Colonic mucosa (tissue), 4 donors: Measurements from ENCODE around the gene GLIS2. TPM values are rescaled to one million over a fixed set of nuclear protein-coding genes. Genes with fewer than 3 reads are reported as not detected.

ENCODE experiments used
- DNase-seq: peaks from one replicate; pipeline ENCODE4 v3.0.0-alpha.2; 2020
- H3K27ac ChIP-seq: fragments of 200-600 bp; one replicate; pipeline ENCODE4 v1.8.0; 2021
- H3K27me3 ChIP-seq: fragments of 200-600 bp; one replicate; pipeline ENCODE4 v1.8.0; 2021
- H3K36me3 ChIP-seq: fragments of 200-600 bp; one replicate; pipeline ENCODE4 v1.8.0; 2021
- H3K4me1 ChIP-seq: fragments of 200-600 bp; one replicate; pipeline ENCODE4 v1.8.0; 2021; ENCODE audit warnings: mild to moderate bottlenecking
- H3K4me3 ChIP-seq: fragments of 200-600 bp; one replicate; pipeline ENCODE4 v1.8.0; 2021
- H3K9ac ChIP-seq, 2 donors: one replicate each; pipeline ENCODE4 v1.7.0; 2013; ENCODE audit warnings: control low read depth in 2 of 2, low read depth in 2 of 2, low read length in 2 of 2
- H3K9me3 ChIP-seq: fragments of 200-600 bp; one replicate; pipeline ENCODE4 v1.8.0; 2021
- intact Hi-C: fragments of 100-400 bp; cut with DNase I; formaldehyde crosslinking; loops from one replicate; pipeline ENCODE4 v1.14.1; 2022
- total RNA-seq, 2 donors: library from RNA; stranded (reverse); fragmentation: NEBNext Ultra II Directional in 1 of 2; extraction: Animal tissue kit (Norgen Biotek cat#: 25700) in 1 of 2; gene quantifications; one replicate each; pipeline ENCODE4 v1.2.1, GENCODE V29; 2021
- TF ChIP-seq, protein P1 (sequence below): fragments of 200-600 bp; IDR thresholded peaks from one replicate; pipeline ENCODE4 v1.8.0; 2022; ENCODE audit warnings: antibody characterized with exemption, mild to moderate bottlenecking
- donor health status: healthy.
- donor health status: DM: no; HTN: no; CAD: no.
- donor health status: DM: no; HTN: no; CAD: no.

Gene GLIS2
- total RNA-seq, 2 donors from 2014 or later: 0.89 to 4.1 TPM

DNA sequence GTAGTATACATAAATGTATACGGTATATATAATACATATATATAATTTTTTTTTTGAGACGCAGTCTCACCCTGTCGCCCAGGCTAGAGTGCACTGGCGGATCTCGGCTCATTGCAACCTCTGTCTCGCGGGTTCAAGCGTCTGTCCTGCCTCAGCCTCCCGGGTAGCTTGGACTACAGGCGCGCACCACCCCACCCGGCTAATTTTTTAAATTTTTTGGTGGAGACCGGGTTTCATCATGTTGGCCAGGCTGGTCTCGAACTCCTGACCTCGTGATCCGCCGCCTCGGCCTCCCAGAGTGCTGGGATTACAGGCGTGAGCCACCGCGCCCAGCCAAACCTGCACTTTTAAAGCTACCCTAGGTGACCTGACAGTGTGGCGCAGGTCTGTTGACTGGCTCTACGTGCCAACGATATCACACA is 34.5 kb downstream of the GLIS2 start:
- no peak for DNase-seq
- Histone ChIP-seq H3K27me3 (no peaks in the 10 kb centered on the region), H3K36me3 (no peaks in the 10 kb centered on the region), H3K4me3 (peak overlapping the region; percentile 85), H3K9ac (peak overlapping the region; percentile 82 to 96), H3K9me3 (no peaks in the 10 kb centered on the region), H3K4me1 (peaks cover 8% of the 10 kb centered on the region), H3K27ac (peak overlapping the region; percentile 85)
- intact Hi-C loops: no loop called here
- TF ChIP-seq, protein P1, sequence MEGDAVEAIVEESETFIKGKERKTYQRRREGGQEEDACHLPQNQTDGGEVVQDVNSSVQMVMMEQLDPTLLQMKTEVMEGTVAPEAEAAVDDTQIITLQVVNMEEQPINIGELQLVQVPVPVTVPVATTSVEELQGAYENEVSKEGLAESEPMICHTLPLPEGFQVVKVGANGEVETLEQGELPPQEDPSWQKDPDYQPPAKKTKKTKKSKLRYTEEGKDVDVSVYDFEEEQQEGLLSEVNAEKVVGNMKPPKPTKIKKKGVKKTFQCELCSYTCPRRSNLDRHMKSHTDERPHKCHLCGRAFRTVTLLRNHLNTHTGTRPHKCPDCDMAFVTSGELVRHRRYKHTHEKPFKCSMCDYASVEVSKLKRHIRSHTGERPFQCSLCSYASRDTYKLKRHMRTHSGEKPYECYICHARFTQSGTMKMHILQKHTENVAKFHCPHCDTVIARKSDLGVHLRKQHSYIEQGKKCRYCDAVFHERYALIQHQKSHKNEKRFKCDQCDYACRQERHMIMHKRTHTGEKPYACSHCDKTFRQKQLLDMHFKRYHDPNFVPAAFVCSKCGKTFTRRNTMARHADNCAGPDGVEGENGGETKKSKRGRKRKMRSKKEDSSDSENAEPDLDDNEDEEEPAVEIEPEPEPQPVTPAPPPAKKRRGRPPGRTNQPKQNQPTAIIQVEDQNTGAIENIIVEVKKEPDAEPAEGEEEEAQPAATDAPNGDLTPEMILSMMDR: no peak

DNA sequence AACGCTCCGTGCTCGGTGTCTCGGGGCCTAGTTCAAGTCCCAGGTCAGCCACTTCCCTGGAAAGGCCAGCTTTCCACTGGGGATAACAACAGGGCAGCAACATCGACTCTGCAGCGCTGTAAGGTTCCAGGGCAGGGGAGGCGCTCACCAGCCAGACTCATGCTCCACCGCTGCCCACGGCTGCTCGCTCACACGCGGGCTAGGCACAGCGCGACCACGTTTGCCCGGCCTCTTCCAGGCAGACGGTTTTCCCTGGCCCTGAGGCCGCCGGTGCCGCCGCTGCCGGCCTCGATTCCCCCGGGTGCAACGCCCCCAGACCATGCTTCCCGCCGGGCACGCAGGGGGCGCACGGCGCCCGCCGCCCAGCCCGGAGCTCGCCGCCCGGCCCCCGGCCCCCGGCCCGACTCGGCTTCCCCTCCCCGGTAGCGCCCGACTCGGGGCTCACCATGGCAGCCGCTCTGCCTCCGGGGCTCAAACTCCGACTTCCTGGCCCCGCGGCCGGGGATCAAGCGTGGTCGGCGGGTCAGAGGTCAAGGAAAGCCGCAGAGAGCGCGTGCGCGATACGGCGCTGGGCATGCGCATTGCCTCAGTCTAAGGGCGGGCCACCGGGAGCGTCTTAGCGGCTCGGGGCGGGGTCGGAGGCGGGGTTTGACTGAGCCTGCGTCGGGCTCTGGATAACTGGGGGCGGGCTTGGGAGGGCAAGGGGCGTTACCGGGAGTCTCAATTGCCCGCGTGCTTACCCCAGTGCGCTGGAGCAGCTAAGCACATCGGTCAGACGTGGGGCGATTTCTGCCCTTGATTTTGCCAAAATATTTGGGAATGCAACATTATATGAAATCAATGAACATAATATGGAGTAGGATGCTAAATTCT is 35.2 kb downstream of the GLIS2 start, which contains the start of gene PAM16:
TSS of gene PAM16 (minus strand) at position 535 of the 873 bp plus-strand sequence. CDS start at position 448, 87 bp downstream.
- TF ChIP-seq, protein P1: no peak
- DNase-seq: peak; percentile 98
- peaks cover 8% of the 10 kb centered on the region for H3K4me1 ChIP-seq
- peak within 1 kb of the TSS; percentile 82 to 96 for H3K9ac ChIP-seq
- peak within 1 kb of the TSS; percentile 85 for H3K27ac ChIP-seq
- intact Hi-C loops: no loop called here
- no peaks in the 10 kb centered on the region for H3K36me3 ChIP-seq
- no peaks in the 10 kb centered on the region for H3K9me3 ChIP-seq
- peak within 1 kb of the TSS; percentile 85 for H3K4me3 ChIP-seq
- no peaks in the 10 kb centered on the region for H3K27me3 ChIP-seq

DNA sequence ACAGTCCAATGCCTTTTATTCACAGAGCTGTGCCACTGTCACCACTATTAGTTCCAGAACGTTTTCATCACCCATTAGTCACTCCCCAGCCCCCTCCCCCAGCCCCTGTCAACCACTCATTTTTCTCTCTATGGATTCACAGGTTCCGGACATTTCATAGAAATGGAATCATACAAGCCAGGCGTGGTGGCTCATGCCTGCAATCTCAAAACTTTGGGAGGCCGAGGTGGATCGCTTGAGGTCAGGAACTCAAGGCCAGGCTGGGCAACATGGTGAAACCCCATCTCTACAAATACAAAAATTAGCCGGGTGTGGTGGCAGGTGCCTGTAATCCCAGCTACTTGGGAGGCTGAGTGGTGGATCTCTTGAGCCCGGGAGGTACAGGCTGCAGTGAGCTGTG is 36.0 kb downstream of the GLIS2 start:
- Histone ChIP-seq H3K27ac (no peak overlapping the region), H3K9me3 (no peaks in the 10 kb centered on the region), H3K36me3 (no peaks in the 10 kb centered on the region), H3K9ac (no peak overlapping the region), H3K27me3 (no peaks in the 10 kb centered on the region), H3K4me1 (peaks cover 8% of the 10 kb centered on the region), H3K4me3 (no peak overlapping the region)
- DNase-seq: no peak
- TF ChIP-seq, protein P1: no peak
- intact Hi-C loops: no loop called here

DNA sequence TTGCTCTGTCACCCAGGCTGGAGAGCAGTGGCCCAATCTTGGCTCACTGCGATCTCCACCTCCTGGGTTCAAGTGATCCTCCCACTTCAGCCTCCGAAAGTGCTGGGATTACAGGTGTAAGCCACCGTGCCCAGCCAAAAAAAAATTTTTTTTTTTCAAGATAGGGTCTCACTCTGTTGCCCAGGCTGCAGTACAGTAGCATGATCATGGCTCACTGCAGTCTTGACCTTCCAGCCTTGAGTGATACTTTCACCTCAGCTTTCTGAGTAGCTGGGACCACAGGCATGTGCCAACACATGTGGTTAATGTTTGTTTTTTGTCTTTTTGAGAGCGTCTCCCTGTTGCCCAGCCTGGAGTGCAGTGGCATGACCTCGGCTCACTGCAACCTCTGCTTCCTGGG is 37.0 kb downstream of the GLIS2 start:
- intact Hi-C loops: no loop called here
- Histone ChIP-seq H3K4me1 (peaks cover 8% of the 10 kb centered on the region), H3K27ac (no peak overlapping the region), H3K4me3 (no peak overlapping the region), H3K9me3 (no peaks in the 10 kb centered on the region), H3K36me3 (no peaks in the 10 kb centered on the region), H3K27me3 (no peaks in the 10 kb centered on the region), H3K9ac (no peak overlapping the region)
- DNase-seq: no peak
- TF ChIP-seq, protein P1: no peak

DNA sequence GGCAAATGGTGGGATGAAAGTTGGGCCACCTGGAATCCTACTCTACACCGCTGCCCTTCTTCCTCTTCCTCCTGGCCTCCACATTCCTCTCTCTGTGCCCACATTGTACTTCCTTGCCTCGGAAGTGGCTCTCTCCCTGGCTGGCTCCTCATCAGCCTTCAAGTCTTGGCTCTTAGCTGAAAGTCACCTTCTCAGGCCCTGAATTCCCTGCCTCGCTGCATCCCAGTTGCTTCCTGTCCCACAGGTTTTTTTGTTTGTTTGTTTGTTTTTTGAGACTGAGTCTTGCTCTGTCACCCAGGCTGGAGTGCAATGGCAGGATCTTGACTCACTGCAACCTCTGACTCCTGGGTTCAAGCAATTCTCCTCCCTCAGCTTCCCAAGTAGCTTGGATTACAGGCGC is 37.8 kb downstream of the GLIS2 start:
- Histone ChIP-seq H3K9me3 (no peaks in the 10 kb centered on the region), H3K4me3 (no peak overlapping the region), H3K9ac (no peak overlapping the region), H3K27ac (no peak overlapping the region), H3K27me3 (no peaks in the 10 kb centered on the region), H3K36me3 (no peaks in the 10 kb centered on the region), H3K4me1 (peaks cover 8% of the 10 kb centered on the region)
- TF ChIP-seq, protein P1: no peak
- no peak for DNase-seq
- intact Hi-C loops: no loop called here
